PC-3 (cell line): ENCODE data around the gene FAM168A. TPM values are rescaled to one million over a fixed set of nuclear protein-coding genes. Genes with fewer than 3 reads are reported as not detected.

Experiments
- ATAC-seq: fragments of 200-7000 bp; cut with Tn5 transposase; 2 replicates; pipeline ENCODE4 v1.9.1; 2020; ENCODE audit warnings: mild to moderate bottlenecking, moderate library complexity
- BruUV-seq: library from RNA; stranded (reverse); fragments of 400-500 nt; replicated peaks from 2 replicates; lab custom pipeline; 2021; lab: Mats Ljungman, UMichigan
- CTCF ChIA-PET: fragments of 300-600 bp; sonication (Branson Sonifier 250); formaldehyde crosslinking; loops from one replicate; lab custom pipeline; 2022; ENCODE audit warnings: antibody characterized with exemption; lab: Charles Lee
- POLR2A ChIA-PET: fragments of 300-600 bp; sonication (Branson Sonifier 250); formaldehyde crosslinking; loops from one replicate; lab custom pipeline; 2022; ENCODE audit warnings: antibody characterized with exemption; ENCODE audit not compliant: unreplicated experiment; lab: Charles Lee
- DNase-seq: peaks from one replicate; pipeline ENCODE4 v3.0.0-alpha.2; 2015
- H2AFZ ChIP-seq: fragments of 300-600 bp; sonication (generic); 2 replicates; pipeline ENCODE4 v1.6.0; 2016; ENCODE audit warnings: antibody characterized with exemption, low read length
- H3F3A ChIP-seq: fragments of 300-600 bp; sonication (generic); one replicate; pipeline ENCODE4 v1.6.0; 2017; ENCODE audit warnings: antibody characterized with exemption, low read length, control low read depth, mild to moderate bottlenecking; ENCODE audit not compliant: unreplicated experiment
- H3K27ac ChIP-seq: fragments of 300-600 bp; sonication (generic); 2 replicates; pipeline ENCODE4 v1.5.1; 2016; ENCODE audit warnings: mild to moderate bottlenecking, low read length
- H3K27me3 ChIP-seq: fragments of 300-600 bp; sonication (generic); 2 replicates; pipeline ENCODE4 v1.6.1; 2016; ENCODE audit warnings: low read length, mixed read lengths
- H3K36me3 ChIP-seq: fragments of 300-600 bp; sonication (generic); 2 replicates; pipeline ENCODE4 v1.6.1; 2016; ENCODE audit warnings: low read depth, mixed run types, low read length, mixed read lengths
- H3K4me1 ChIP-seq: fragments of 300-600 bp; sonication (generic); 2 replicates; pipeline ENCODE4 v1.5.1; 2016; ENCODE audit warnings: low read length; ENCODE audit not compliant: insufficient read depth
- H3K4me2 ChIP-seq: fragments of 300-600 bp; sonication (generic); 2 replicates; pipeline ENCODE4 v1.6.0; 2016; ENCODE audit warnings: low read length
- H3K4me3 ChIP-seq: fragments of 300-600 bp; sonication (generic); 2 replicates; pipeline ENCODE4 v1.5.1; 2016; ENCODE audit warnings: mild to moderate bottlenecking, low read length, mixed read lengths
- H3K79me2 ChIP-seq: fragments of 300-600 bp; sonication (generic); 2 replicates; pipeline ENCODE4 v1.6.1; 2017; ENCODE audit warnings: low read length, mixed read lengths
- H3K9ac ChIP-seq: fragments of 300-600 bp; sonication (generic); 2 replicates; pipeline ENCODE4 v1.6.0; 2016; ENCODE audit warnings: mild to moderate bottlenecking, low read length
- H3K9me2 ChIP-seq: fragments of 300-600 bp; sonication (generic); replicated peaks from 2 replicates; pipeline ENCODE4 v1.6.1; 2016; ENCODE audit warnings: mixed run types, low read length, mixed read lengths
- H3K9me3 ChIP-seq: fragments of 300-600 bp; sonication (generic); 2 replicates; pipeline ENCODE4 v1.6.1; 2016; ENCODE audit warnings: low read length, mixed read lengths
- H4K20me1 ChIP-seq: fragments of 300-600 bp; sonication (generic); 2 replicates; pipeline ENCODE4 v1.6.1; 2016; ENCODE audit warnings: low read length, mixed read lengths
- CTCF ChIP-seq: fragments of 300-600 bp; sonication (generic); conservative IDR thresholded peaks from 2 replicates; pipeline ENCODE4 v1.5.1; 2017; ENCODE audit warnings: antibody characterized with exemption, low read depth, mild to moderate bottlenecking, low read length
- EZH2 ChIP-seq: fragments of 300-600 bp; sonication (generic); IDR thresholded peaks from one replicate; pipeline ENCODE4 v1.6.1; 2017; ENCODE audit warnings: antibody characterized with exemption, mild to moderate bottlenecking, low read length; ENCODE audit not compliant: unreplicated experiment
- EZH2phosphoT487 ChIP-seq: fragments of 300-600 bp; sonication (generic); IDR thresholded peaks from 2 replicates; pipeline ENCODE4 v1.6.1; 2018; ENCODE audit warnings: mild to moderate bottlenecking, antibody characterized with exemption, low read length, borderline replicate concordance
- intact Hi-C: fragments of 100-400 bp; cut with micrococcal nuclease; formaldehyde crosslinking; loops from 2 replicates; pipeline ENCODE4 v1.9.0; 2023
- total RNA-seq: library from RNA; depleted of rRNA; stranded (reverse); fragments of >200 nt; gene quantifications from 2 replicates; pipeline ENCODE4 v1.2.3, GENCODE V29; 2014

The FAM168A gene
- total RNA-seq, 1 experiment from 2014 or later, result 24.5 TPM

GRCh38 chr11:73551677-73552076 is 46.2 kb downstream of the FAM168A start:
- H3K9ac ChIP-seq, result no peak overlapping the region
- no peaks in the 10 kb centered on the region for H3K4me1 ChIP-seq
- CTCF ChIA-PET, result no interaction called here
- POLR2A ChIA-PET, result no interaction called here
- TF ChIP-seq CTCF (no peak), EZH2phosphoT487 (no peak), EZH2 (no peak)
- no peaks in the 10 kb centered on the region for H3F3A ChIP-seq
- H3K79me2 ChIP-seq, result no peaks in the 10 kb centered on the region
- no peak overlapping the region for H2AFZ ChIP-seq
- no peaks in the 10 kb centered on the region for H3K9me3 ChIP-seq
- ATAC-seq (no peak), DNase-seq (no peak)
- no peaks in the 10 kb centered on the region for H3K27me3 ChIP-seq
- H3K4me3 ChIP-seq, result no peak overlapping the region
- H3K4me2 ChIP-seq, result no peak overlapping the region
- no TSS peak for BruUV-seq
- no peaks in the 10 kb centered on the region for H3K9me2 ChIP-seq
- H4K20me1 ChIP-seq, result 0 out of 2 replicates have a peak, but pooled peaks cover 6% of the 10 kb centered on the region
- no peaks in the 10 kb centered on the region for H3K36me3 ChIP-seq
- no peak overlapping the region for H3K27ac ChIP-seq
- intact Hi-C loops, result no loop called here

- no peak overlapping the region for H2AFZ ChIP-seq
- no peaks in the 10 kb centered on the region for H3F3A ChIP-seq
- H3K4me3 ChIP-seq, result no peak overlapping the region
- H3K27ac ChIP-seq, result no peak overlapping the region
- H3K27me3 ChIP-seq, result no peaks in the 10 kb centered on the region
- CTCF ChIA-PET, result no interaction called here
- no peak for TF ChIP-seq EZH2phosphoT487
- TF ChIP-seq CTCF, result no peak
- TF ChIP-seq EZH2, result no peak
- H3K9me3 ChIP-seq, result no peaks in the 10 kb centered on the region
- no peak overlapping the region for H3K9ac ChIP-seq
- BruUV-seq, result no TSS peak
- ATAC-seq, result no peak
- no peaks in the 10 kb centered on the region for H3K9me2 ChIP-seq
- H3K36me3 ChIP-seq, result no peaks in the 10 kb centered on the region
- intact Hi-C loops, result no loop called here
- H3K4me2 ChIP-seq, result no peak overlapping the region
- POLR2A ChIA-PET, result no interaction called here
- no peaks in the 10 kb centered on the region for H3K79me2 ChIP-seq
- 0 out of 2 replicates have a peak, but pooled peaks cover 6% of the 10 kb centered on the region for H4K20me1 ChIP-seq
- DNase-seq, result no peak
- H3K4me1 ChIP-seq, result no peaks in the 10 kb centered on the region
Observed at GRCh38 chr11:73549376-73549775, 48.5 kb downstream of the FAM168A start.

GRCh38 chr11:73547706-73548595 is 50.0 kb downstream of the FAM168A start:
- Histone ChIP-seq H3K9me2 (no peaks in the 10 kb centered on the region), H3K4me2 (no peak overlapping the region), H3K9me3 (no peaks in the 10 kb centered on the region), H3F3A (no peaks in the 10 kb centered on the region), H3K36me3 (no peaks in the 10 kb centered on the region), H2AFZ (no peak overlapping the region), H4K20me1 (0 out of 2 replicates have a peak, but pooled peaks cover 6% of the 10 kb centered on the region), H3K9ac (no peak overlapping the region), H3K4me1 (no peaks in the 10 kb centered on the region), H3K27me3 (no peaks in the 10 kb centered on the region), H3K79me2 (no peaks in the 10 kb centered on the region), H3K27ac (no peak overlapping the region), H3K4me3 (no peak overlapping the region)
- DNase-seq, result no peak
- TF ChIP-seq EZH2 (no peak), EZH2phosphoT487 (no peak), CTCF (no peak)
- intact Hi-C loops, result no loop called here
- ATAC-seq, result no peak
- no TSS peak for BruUV-seq
- CTCF ChIA-PET, result no interaction called here
- POLR2A ChIA-PET, result no interaction called here
